Stromal cell of bone marrow (primary cell): ENCODE data around the gene ULK4.
"Not testable (repeated sequence)": the region's sequence is repeated elsewhere in the genome, so short reads cannot be mapped to it uniquely, and the experiment has no call there.

Source experiments
- DNase-seq: peaks from one replicate; pipeline ENCODE4 v3.0.0-alpha.2; 2012; ENCODE audit warnings: low read depth

The ULK4 gene

DNA sequence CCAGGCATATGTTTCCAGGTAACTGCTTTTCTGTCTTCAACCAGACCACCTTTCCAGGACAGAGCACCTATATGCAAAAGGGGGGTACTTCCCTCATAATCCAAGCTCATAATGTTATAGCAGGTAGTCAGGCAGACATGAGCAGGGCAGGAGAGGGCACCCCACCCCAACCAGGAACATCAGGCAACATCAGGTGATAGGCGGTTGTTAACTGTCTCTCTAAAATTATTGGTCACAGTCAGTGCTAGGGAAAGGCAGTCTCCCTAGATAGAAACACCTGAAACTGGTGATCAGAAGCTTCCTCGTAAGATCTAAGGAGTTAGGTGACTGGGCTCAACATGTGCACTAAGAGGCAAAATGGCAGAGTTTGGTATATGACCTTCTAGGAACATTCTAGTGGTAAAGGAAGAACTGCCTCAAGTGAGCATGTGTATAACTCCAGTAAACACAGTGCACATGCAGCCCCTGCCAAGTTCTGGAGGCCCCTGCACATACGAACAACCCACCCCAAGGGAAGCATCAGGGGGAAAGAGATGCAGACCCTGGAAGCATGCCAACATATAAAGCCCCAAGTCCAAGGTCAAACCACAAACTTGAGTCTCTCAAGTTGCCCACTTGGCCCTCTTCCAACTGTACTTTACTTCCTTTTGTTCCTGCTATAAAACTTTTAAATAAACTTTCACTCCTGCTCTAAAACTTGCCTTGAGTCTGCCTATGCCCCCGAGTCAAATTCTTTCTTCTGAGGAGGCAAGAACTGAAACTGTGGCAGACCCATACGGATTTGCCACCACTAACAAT, 270.9 kb downstream of the ULK4 start:
- no peak for DNase-seq

DNA sequence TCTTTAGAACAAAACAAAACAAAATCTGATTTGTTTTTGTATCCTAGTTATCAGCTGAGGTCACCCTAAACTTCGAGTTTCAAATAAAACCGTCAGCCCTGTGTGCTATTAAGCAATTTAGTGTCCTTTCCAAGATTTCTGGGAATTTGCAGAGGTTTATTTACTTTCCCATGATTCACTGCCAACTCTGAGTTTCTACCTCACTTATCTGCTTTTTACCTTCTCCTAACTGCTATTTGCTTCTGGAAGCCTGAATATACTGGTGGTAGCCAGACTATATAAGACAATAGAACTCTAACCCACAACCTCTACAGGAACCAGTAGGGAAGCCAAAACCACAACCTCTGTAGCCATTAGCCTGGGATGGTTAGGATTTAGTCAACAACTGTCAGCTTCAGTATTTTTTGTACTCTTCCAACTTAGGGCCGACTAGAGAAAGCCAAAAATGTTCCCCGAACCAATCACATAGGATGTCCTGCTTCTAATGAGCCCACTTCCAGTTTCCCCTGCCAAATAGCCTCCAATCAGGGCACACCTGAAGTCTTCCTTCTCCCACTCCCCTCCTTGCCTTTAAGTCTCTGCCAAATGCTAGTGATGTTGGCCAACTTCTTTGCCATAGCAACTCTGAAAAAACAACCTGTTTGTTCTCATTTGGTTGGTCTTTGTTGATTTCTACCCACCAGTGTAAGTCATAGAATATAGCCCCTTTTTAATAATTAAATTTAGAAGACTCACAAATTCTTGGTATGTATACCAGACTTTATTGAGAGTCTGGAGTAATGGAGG, 273.1 kb downstream of the ULK4 start:
- DNase-seq: peak; percentile 39

DNA sequence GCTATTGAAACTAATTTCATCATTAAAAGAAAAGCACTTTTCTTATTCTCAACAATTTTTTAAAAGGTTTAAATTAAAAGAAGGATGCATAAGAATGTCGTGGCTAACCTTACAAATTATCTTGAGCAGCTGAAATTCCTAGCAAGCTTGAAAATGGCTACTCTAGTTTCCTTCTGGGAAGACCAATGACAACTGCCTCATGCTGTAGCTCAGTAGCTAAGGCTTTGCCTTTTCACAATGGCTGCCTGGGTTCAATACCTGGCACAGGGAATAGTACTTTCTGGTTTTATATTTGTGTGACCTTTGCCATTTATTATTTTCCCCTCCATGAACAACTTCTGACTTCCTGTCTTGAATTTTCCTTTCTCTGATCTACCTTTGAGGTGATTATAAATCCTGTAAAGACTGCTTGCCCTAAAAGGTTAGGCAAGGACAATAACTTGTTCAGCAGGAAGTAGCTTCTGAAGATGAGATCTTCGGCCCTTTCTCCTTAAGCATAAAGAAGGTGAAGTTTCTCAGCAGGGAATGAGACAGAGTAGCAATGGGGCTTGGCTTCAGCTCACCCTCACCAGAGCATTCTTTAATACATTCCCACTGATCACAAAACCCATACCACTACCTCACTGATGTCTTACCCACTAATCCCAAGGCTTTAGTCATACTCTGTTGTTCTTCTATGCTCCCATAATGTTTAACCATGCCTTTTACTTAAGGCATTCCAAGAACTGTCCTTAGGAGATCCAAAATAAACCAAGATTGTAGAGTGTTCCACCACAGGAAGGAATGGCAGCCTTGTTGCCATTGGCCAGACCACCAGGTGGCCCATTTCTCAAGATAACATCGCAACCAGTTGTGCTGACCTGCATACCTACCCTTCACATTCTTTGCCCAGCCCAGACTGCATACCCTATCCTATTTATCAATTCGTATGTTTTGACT, 276.8 kb downstream of the ULK4 start:
- DNase-seq: peak; percentile 21

DNA sequence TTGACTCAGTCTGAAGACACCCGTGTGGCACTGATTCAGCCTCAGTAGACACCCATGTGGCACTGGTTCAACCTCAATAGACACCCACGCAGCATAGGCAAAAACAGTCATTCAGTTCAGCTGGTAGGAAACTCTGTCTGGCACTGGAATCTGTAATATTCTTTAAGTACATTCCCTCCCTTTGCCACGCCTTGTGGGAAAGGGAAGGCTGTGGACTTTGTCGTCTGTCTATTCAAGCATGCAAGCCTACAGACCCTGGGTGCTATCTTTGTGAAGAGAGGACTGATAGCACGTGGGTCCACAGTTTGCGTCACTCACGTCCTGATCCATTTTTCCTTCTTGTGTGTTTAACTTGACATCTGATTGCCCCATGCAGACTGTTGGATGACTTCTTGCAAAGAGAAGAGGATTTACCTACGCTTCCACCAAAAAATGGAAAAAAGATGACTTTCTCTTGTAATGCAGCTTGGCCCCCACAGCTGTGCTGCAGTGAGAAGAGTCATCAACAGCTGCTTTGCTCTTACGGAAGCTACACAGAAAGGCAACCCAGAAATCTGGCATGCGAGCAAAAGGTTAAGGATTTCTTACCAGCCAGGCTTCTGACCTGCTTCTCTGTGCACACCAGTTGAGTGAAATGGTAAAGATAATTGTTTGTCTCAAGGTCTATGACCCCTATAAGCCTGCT, 278.1 kb downstream of the ULK4 start:
- DNase-seq: peak; percentile 28

DNA sequence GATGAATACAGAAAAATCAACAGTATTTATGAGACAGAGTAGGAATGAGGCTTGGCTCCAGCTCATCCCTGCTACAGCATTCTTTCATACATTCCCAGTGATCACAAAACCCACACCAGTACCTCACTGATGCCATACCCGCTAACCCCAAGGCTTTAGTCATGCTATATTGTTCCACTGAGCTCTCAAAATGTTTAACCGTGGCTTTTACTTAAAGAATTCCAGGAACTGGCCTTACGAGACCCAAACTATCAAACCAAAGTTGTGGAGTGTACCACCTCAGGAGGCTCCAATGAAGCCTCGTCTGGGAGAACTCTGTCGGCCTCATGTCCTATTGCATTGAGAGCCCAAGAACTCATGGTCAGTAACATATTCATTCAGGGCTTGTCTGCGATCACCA, 278.9 kb downstream of the ULK4 start:
- DNase-seq: peak; percentile 63

DNA sequence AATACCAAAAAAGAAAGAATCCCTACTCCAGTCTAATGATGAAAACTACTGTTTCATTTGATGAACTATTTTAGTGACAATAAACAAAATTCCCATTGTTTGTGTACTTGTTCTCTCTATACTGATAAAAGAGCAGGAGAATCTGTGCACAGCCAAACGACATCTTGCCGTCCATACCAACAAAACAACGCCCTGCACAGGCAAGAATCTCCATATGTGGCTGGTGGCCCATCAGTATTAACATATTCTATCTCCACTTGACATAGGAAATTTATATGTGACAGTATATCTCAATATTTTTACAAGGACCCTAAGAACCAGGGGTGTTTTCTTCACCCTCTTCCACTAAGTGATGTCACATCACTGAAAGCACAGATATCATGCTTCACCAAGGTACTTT, 279.5 kb downstream of the ULK4 start:
- DNase-seq: no peak

DNA sequence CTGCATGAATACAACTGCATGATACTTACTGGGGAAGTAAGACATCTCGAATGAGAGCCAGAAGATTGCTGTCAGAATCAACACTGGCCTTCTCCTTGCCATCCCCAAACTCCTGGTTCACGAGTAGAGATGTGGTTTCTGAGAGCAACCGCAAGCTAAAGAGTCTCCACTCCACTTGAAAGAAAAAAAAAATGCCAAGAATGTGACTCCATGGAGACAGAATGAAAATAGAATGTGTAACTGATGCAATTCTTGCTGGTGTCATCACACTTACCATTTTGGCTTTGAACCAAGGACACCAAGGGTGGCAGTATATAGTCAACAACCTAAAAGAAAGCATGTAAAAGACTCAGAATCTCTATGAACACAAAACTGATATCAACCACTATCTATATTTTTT, 280.4 kb downstream of the ULK4 start:
- DNase-seq: peak; percentile 89

DNA sequence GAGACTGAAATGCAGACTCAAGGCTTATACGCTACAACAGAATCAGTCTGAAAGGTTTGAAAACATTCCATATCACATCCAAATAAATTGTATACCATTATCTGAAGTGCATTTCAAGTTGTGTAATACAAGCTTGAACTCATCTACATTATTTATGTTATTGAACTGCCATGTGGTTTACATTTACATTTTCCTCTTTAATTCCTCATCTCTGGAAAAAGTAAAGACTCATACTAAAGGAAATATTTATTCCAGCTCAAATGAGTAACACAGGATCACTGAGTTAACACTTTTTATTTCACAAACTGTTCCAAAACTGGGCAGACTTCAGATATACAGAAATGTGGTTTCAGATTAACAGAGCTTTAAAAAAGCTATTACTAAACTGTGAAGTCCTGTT, 282.5 kb downstream of the ULK4 start:
- no peak for DNase-seq

DNA sequence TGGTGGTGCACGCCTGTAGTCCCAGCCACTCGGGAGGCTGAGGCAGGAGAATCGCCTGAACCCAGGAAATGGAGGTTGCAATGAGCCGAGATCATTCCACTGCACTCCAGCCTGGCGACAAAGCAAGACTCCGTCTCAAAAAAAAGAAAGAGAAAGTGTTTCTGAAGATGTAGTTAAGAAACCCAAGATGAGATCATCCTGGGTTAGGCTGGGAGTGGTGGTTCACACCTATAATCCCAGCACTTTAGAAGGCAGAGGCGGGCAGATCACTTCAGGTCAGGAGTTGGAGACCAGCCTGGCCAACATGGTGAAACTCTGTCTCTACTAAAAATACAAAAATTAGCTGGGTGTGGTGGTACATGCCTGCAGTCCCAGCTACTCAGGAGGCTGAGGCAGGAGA, 286.8 kb downstream of the ULK4 start:
- DNase-seq: not testable (repeated sequence)

DNA sequence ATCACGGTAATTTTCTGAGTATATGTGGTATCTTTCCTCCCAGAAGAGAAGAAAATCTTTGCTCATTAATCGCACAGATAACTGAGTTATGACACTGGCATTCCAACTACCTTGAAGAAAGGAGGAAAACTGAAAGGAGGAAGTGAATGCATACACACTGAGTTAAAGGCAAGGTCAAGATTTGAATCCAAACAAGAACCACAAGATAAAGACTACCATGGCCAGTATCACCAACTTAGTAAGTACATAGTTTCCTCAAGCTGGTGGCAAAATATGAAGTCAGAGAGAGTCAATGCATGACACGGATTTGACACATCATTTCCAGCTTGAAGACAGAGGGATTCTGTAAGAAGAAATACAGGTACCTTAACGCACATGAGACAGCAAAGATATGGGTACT, 287.5 kb downstream of the ULK4 start:
- no peak for DNase-seq

DNA sequence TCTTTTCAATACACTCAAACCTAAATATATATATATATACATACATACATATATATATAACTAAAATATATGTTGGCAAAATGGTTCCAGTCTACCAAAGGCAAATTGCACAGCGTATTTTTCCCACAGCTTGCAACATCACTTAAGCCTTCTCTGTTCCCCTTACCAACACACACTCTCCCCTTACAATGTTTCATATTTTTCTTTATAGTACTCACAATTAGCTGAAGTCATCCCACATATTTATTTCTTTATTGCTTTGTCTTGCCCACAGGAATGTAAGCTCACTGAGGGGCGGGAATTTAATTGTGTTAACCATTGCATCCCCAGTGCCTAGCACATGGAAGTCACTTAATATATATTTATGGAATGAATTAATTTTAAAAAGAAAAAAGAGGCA, 288.3 kb downstream of the ULK4 start:
- no peak for DNase-seq

DNA sequence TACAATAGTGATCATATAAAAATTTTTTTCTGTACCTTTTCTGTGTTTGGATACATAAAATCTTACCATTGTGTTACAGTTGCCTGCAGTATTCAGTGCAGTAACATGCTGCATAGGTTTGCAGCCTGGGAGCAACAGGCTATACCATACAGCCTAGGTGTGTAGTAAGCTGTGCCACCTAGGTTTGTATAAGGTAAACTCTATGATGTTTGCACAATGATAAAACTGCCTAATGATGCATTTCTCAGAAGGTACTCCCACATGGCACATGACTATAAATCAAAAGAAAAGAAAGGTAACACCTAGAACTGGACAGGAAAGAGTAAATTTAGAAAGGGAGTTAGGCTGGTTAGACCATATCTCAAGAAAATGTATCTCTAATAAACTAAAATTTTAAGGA, 293.5 kb downstream of the ULK4 start:
- no peak for DNase-seq

DNA sequence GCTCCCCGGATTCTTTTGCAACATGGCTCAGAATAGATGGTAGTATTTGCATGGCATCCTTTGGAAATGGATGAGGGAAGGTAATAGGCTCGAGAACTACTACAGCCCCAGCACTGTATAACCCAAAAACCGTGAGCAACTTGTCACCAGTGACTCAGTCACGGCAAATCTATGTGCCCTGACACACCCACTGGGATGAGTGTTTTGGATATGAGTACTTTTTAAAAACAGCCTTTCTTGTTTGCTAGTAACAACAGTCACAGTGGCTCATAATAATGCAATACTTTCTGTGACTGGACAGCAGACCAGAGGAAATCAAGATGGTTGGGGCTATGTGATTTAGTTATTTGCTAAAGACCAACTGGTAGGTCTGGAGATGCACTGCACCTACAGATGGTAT, 299.6 kb downstream of the ULK4 start:
- no peak for DNase-seq

DNA sequence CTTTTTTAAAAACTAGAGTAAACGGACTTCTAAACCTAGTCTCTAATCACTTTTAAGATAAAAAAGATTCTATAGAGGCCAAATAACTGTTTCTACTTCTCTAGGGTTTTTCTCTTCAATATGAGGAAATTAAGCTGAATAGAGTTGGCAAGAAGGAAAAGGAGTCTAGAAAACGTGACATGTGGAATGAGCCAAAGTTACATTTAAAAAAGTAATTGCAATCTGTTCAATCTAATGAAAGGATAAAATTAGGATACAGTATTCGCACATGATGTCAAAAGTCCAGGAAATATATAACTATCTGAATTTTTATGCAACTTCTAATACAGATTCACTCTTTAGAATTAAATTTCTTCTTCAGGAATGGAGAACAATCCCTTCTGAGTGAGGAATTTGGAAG, 300.1 kb downstream of the ULK4 start:
- no peak for DNase-seq

DNA sequence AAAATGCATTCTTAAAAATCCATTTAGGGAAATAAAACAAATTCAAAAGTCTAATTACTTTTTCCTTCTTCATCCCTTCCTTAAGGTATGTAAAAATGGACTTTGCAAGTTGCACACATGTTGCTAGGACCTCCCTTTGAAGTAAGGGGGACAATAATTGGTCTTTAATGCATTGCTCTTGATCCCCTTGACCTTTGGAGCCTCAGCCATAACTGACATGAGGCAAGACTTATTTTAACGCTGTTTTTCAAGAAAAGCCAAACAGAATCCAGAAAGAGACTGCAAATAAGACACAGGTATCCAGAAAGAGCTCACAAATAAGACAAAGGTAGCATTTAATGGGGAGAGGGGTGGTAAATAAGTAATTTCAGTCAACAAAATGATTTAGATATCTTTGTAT, 301.4 kb downstream of the ULK4 start:
- no peak for DNase-seq

DNA sequence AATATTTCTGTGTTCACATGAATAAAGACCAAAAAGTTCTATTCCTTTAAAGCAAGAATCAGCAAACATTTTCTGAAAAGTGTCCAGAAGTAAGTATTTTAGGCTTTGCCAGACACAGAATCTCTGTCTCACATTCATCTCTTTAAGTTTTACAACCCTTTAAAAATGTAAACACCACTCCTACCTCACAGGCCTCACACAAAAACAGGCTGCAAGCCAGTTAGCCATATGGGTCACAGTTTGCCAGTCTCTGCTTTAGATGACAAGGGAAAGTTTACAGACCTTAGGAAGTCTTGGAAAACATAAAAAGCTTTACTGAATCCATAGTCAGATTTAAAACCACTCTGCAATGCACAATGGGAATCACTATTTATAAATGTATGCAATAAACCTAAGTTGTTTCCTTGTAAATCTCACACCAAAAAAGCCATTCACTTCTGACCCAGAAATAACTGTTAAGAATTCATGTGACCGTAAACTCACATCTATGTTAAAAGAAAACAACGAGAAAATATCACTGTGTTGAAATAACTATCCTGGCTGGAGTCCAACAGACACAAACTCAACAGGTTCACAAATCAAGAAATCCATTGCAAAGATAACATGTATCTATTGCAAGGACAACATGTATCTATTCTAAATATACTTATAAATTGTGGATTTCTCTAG, 308.2 kb downstream of the ULK4 start:
- DNase-seq: no peak

DNA sequence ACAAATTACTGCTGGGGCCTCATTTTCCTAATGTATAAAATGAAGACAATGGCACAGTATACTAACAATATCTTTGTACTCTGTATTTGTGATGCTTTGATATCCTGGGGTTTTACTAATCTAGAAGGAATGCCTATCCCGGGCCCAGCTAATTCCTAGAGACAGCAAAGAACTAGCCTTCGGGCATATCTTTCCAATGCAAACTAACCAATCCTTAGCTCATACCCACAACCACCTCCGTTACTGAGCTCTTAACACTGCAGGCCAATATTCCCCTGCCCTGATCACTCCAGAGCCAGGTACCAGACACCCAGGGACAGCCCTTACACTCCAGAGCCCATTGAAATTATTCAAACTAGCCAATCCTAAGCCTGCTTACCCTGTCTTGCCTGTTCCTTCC, 309.0 kb downstream of the ULK4 start:
- no peak for DNase-seq

DNA sequence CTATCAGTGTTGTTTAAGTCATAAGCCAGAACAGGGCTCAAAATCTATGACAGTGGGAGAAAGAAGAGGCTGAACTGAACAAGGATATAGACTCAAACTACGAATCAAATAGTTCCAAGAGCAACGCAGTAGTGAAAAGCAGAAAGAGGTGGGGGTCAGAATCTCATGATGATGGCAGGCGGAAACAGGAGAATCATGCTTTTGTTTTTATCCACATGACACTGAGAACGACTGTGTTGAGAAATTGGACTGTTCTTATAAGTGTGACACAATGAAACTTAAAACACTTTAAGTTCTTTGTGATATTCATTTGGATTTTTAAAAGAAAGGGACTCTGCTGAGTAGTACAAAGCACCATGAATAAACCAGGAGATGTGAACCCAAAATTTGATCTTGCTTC, 309.4 kb downstream of the ULK4 start:
- no peak for DNase-seq

DNA sequence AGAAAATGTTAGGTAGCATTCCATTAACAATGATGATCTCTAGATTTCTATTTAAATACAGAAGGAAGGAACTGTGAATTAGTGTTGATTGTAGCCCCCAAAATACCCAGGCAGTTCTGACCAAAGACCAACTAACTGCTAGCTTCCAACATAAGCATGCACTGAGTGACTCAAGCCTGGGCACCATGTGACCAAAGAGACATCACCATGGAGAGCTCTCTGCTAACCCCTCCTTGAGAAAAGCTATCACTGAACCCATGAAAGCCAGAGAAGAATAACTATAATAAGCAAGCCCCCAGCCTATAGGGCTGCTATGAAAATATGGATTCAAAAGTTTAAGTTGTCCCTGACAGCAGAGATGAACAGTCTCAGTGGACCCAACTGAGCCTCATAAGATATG, 310.2 kb downstream of the ULK4 start:
- DNase-seq: no peak

DNA sequence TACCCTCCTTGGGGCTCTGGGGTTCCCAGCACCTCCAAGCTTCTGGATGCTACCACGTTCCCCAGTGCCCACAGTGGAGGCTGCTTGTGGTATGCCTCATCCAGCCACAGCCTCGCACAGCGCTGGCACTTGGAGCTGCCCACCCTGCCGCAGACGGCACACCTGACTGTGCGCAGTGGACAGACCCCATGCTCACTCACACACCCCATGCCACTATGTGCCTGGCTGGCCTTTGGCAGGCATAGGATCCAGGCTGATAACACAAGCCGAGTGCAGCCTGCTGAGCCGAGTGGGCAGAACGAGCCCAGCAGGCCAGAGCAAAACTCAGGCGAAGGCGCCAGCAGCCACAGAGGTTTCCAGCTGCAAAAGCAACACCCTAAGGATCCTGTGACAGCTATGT, 311.5 kb downstream of the ULK4 start:
- DNase-seq: no peak

DNA sequence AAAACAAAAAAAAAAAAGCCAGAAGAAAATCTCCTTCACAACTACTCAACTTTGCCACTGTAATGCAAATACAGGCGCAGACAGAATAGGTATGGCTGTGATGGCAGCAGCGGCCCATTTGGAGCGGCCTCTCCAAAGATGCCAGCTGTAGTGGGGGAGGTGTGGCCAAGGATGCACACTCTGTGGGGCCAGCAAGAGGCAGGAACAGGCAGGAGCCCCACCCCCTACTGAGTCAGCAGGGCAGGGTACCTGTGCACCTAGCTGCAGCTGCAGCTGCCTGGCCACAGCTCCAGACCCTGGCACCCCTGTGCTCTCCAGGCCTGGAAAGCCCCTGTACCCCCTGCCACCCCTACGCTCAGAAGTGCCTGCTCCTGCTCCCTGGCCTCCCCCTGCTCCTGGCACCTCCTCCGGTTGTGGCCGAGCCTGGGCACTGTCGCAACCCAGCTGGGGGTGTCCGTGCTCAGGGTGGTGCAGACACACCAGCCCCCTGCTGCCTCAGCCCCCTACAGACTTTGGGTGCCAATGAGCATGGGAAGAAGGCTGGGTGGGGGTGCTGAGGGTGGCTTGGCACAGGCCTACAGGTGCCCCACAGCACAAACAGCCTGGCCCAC, 312.7 kb downstream of the ULK4 start:
- no peak for DNase-seq
